Measurements from ENCODE around the gene NSMF.

The NSMF gene

GRCh38 chr9:137492464-137493363 is 33.6 kb upstream of the NSMF start:
- peak in 1 of 3 donors; percentile 12 for DNase-seq (ENCODE audit: low read depth in 2 of 3, low spot score in 1 of 3)

GRCh38 chr9:137491735-137492432 is 32.8 kb upstream of the NSMF start:
- no peak for DNase-seq (ENCODE audit: low read depth in 2 of 3, low spot score in 1 of 3)

DNA sequence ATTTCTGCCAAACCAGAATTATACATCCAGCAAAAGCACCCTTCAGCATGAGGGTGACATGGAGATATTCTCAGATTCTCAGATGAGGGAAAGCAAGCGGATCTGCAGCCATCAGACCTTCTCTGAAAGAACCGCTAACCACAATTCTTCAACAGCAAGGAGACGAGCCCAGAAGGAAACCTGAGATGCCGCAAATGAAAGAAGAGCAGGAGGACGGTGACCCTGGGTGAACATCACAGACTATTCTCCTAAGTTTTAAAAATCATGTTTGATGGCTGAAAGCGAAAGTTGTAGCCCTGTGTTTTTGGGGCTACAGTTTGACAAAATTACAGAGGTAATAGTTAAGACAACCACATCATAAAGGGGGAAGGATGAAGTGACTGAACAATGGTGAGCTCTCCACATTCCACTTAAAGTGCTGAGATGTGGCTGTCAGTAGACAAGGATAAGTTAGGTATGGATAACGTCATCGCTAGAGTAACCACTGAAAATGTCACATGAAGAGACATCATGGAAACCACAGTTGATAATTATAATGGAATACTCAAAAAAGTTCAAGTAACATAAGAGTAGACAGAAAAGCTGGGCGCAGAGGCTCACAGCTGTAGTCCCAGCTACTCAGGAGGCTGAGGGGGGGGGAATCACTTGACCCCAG is 31.5 kb upstream of the NSMF start:
- no peak for DNase-seq (ENCODE audit: low read depth in 2 of 3, low spot score in 1 of 3)

GRCh38 chr9:137488906-137489305 is 29.8 kb upstream of the NSMF start:
- DNase-seq (ENCODE audit: low read depth in 2 of 3, low spot score in 1 of 3) = no peak

DNA sequence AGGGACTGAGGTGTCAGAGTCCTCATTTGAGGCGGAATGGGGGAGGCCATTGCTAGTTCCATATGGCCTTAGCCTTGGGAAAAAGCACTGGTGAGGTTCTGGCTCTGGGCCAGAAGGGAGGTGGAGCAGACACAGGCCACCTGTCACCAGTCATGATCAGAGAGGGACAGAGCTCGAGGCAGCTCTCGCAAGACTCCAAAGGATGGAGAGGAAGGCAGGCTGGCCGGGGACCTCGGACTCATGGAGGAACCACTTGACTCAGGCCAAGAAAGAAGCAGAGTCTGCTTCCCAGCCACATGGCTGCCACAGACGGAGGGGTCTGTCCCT is 29.2 kb upstream of the NSMF start:
- DNase-seq (ENCODE audit: low read depth in 2 of 3, low spot score in 1 of 3) = no peak

GRCh38 chr9:137487454-137488326 is 28.6 kb upstream of the NSMF start:
- DNase-seq (ENCODE audit: low read depth in 2 of 3, low spot score in 1 of 3) = no peak

DNA sequence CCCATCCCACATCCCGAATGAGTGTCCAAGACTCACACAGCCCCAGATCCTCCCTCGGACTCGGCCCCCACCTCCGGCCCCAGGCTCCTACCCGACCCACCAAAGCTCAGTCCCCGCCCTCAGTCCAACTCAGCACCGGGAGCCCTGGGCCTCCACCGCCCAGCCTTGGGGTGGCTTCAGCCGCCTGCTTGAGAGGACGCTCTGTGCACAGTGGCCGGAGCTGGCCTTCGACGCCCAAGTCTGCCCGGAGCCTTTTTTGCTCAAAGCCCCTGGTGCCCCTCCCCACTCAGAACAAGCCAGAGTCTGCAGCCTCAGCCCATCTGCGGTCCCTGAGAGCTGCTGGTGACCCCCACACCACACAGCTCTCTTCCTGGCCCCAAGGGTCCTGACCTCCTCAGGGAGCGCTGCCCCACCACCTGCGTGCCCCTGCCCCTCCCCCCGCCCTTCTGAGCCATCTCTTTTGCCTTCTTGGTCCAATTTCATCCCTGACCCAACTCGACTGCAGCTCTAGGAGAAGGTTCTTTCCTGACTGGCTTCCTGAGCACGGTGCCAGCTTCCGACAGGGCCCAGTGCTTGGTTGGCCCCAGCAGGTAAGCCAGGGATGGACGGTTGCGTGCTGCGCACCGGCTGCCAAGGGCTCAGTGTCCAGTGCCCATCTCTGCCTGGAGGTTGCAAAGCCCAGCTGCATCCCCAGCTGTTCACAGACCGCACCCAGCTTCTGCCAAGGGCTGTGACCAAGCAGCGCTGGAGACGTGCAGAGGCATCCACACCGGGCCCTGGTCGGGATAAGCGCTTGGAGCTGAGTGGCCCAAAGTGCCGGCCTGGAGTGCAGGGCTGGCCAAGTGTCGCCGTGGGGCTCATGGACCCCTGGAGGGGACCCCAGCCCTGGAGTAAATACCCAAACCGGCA is 27.7 kb upstream of the NSMF start:
- no peak for DNase-seq (ENCODE audit: low read depth in 2 of 3, low spot score in 1 of 3)

DNA sequence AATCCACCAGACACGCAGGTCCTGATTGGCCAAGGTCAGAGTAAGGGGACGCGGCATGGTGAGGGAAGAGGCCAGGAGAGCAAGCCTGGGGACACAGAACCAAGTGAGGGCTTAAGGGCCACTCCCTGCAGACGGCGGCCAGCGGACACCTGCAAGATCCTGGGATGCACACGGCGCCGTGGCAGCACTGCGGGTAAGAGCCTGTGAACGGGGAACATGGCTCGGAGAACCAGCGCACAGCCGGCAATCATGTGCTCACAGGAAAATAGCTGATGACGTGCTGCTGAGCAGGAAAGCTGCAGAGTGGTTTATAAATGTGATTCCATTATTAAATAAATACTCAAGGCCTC is 27.0 kb upstream of the NSMF start:
- DNase-seq (ENCODE audit: low read depth in 2 of 3, low spot score in 1 of 3) = no peak

DNA sequence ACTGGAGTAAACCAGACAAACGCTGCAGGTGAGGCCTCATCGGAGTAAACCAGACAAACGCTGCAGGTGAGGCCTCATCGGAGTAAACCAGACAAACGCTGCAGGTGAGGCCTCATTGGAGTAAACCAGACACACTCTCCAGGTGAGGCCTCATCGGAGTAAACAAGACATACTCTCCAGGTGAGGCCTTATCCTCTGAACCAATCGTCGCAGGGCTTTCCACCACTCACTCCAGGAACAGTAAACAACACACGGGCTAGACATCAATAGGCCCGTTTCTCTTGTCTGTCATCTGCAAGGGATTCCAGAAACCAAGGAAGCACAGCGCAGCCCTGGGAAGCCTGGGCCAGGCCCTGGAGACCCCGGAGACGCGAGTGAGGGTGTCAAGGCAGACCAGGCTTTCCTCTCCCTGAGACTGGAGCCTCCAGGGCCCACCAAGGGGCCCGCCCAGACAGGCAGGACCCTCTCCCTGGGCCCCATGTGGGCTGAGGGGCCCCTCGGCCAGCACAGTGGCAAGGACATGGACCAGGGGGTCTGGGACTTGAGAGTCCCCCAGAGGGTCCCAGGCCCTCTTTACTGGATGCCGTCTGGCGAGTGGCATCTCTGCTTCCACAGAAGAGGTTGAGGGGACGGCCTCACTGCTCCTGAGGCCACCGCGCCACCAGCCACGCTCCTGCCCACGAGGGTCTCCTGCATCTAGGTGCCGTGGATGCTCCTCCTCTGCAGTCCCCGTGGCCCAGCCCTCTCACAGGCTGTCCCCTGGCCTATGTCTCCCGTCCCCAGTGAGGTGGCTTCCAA is 26.4 kb upstream of the NSMF start:
- no peak for DNase-seq (ENCODE audit: low read depth in 2 of 3, low spot score in 1 of 3)

- no peak for DNase-seq (ENCODE audit: low read depth in 2 of 3, low spot score in 1 of 3)
Measured at GRCh38 chr9:137484551-137485315, 25.6 kb upstream of the NSMF start.

GRCh38 chr9:137482094-137482781 is 23.1 kb upstream of the NSMF start:
- DNase-seq (ENCODE audit: low read depth in 2 of 3, low spot score in 1 of 3) = no peak

DNA sequence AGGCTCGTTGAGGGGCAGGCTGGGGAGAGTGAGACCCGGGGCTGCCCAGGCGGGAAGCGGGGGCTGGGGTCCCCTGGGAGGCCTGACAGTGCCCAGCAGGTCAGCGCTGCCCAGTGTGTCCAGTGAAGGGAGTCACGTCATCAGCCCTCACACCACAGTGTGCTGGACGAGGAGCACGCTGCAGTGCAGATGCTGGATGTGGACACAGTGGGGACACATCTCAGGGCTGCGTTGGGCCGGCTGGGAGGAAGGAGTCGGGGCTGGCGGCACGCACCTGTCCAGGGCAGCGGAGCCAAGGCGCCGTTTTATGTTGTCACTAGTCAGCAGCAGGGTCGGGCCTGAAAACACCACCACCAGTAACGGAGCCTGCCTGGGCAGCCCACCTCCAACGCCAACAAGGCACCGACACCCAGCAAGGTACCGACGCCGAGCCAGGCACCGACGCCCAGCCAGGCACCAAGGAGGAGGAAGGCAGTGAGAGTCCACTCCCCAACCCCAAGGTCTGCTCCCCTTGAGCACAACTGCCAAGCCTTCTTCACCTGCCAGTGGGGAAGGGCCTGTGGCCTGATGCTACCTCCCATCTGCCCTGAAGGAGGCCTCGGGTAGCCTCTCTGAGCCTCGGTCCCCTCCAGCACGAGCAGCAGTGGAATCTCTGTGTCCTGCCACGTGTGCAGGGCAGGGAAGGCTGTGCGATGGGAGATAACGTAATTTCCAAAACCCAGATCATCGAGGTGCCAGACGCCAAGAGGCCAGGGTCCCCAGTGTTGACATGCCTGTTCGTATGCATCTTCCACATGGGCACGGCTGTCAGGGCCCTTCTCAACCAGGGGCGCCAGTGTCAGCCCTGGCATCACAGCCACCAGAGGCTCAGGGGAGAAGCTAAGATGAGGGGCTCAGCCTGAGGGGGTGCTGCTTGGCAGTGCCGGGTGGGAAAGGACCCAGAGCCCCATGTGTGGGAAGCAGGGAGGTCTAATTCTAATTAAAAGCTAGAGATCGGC is 21.9 kb upstream of the NSMF start:
- DNase-seq (ENCODE audit: low read depth in 2 of 3, low spot score in 1 of 3) = no peak

DNA sequence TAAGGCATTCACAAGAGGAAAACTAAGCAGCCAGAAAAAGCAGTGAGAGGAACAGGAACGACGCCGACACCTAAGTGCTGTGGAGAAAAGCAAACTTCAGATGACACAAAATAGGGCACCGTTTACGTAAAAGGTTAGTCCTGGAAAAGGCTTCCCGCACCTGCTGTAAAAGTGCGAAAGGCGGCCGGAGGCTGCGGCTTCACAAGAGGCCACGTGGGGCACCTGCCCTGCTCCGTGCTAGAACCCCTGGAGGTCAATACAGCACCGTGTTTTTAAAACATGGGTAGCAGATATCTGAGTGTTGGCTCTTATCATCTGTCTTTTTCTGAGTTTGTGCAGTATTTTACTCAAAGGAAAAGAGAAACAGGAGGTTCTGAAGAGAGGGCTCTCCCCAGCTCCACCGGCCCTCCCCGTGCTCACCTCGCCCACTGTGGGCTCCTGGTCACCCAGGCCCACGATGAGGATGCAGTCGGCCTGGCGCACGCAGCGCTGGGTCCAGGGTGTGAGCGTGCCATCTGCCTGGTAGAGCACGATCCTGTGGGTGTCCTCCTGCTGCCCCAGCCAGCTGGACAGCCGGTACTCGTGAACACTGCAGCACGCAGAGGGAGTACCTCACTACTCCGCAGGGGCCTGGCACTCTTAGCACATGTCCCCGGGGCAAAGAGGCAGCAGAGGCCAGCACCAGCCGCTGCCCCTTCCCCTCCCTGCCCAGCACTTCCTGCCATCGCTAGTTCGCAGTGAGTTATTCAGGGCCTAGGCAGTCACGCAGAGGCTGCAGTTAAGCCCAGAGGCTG is 21.0 kb upstream of the NSMF start:
- DNase-seq (ENCODE audit: low read depth in 2 of 3, low spot score in 1 of 3) = no peak

- DNase-seq (ENCODE audit: low read depth in 2 of 3, low spot score in 1 of 3) = no peak
Measured at GRCh38 chr9:137478962-137479861, 20.1 kb upstream of the NSMF start.

- DNase-seq (ENCODE audit: low read depth in 2 of 3, low spot score in 1 of 3) = no peak
Measured at GRCh38 chr9:137478613-137478961, 19.5 kb upstream of the NSMF start.
